Hypothalamus (tissue), 51 donors: ENCODE data around the gene RAB20.
A peak's percentile ranks its signal among the peaks of the same experiment; 100 is the strongest.
"Not testable (repeated sequence)": the region's sequence is repeated elsewhere in the genome, so short reads cannot be mapped to it uniquely, and the experiment has no call there.

Experiments used
- DNase-seq, 51 donors: peaks; one replicate each; lab custom pipeline; 2025; lab: John Stamatoyannopoulos, UW

RAB20 gene

GRCh38 chr13:110495376-110495775 lies 66.1 kb downstream of the RAB20 start:
- DNase-seq, result no peak

GRCh38 chr13:110493613-110494012 lies 67.9 kb downstream of the RAB20 start:
- DNase-seq, result no peak

GRCh38 chr13:110492679-110493593 lies 68.6 kb downstream of the RAB20 start:
- DNase-seq, result no peak

GRCh38 chr13:110491869-110492678 lies 69.4 kb downstream of the RAB20 start:
- no peak for DNase-seq

GRCh38 chr13:110490009-110490770 lies 71.3 kb downstream of the RAB20 start:
- DNase-seq, result no peak

GRCh38 chr13:110486880-110487279 lies 74.6 kb downstream of the RAB20 start:
- not testable (repeated sequence) for DNase-seq

GRCh38 chr13:110486061-110486715 lies 75.3 kb downstream of the RAB20 start:
- DNase-seq, result no peak

- DNase-seq, result no peak
Observed at GRCh38 chr13:110485604-110486003, 75.9 kb downstream of the RAB20 start.

- DNase-seq, result no peak
Observed at GRCh38 chr13:110484290-110485048, 77.1 kb downstream of the RAB20 start.

GRCh38 chr13:110483386-110483968 lies 78.0 kb downstream of the RAB20 start:
- peak in 1 of 51 donors; percentile 33 for DNase-seq

GRCh38 chr13:110480161-110480560 lies 81.4 kb downstream of the RAB20 start:
- no peak for DNase-seq

GRCh38 chr13:110479648-110480047 lies 81.9 kb downstream of the RAB20 start:
- no peak for DNase-seq

- no peak for DNase-seq
Observed at GRCh38 chr13:110479215-110479545, 82.3 kb downstream of the RAB20 start.

- no peak for DNase-seq
Observed at GRCh38 chr13:110478405-110479214, 82.9 kb downstream of the RAB20 start.

- DNase-seq, result no peak
Observed at GRCh38 chr13:110477706-110478245, 83.7 kb downstream of the RAB20 start.

- no peak for DNase-seq
Observed at GRCh38 chr13:110476220-110476617, 85.3 kb downstream of the RAB20 start.

GRCh38 chr13:110475550-110476219 lies 85.8 kb downstream of the RAB20 start:
- no peak for DNase-seq

- no peak for DNase-seq
Observed at GRCh38 chr13:110475117-110475516, 86.4 kb downstream of the RAB20 start.
